ENCODE data around the gene CFAP46.

CFAP46 gene

DNA sequence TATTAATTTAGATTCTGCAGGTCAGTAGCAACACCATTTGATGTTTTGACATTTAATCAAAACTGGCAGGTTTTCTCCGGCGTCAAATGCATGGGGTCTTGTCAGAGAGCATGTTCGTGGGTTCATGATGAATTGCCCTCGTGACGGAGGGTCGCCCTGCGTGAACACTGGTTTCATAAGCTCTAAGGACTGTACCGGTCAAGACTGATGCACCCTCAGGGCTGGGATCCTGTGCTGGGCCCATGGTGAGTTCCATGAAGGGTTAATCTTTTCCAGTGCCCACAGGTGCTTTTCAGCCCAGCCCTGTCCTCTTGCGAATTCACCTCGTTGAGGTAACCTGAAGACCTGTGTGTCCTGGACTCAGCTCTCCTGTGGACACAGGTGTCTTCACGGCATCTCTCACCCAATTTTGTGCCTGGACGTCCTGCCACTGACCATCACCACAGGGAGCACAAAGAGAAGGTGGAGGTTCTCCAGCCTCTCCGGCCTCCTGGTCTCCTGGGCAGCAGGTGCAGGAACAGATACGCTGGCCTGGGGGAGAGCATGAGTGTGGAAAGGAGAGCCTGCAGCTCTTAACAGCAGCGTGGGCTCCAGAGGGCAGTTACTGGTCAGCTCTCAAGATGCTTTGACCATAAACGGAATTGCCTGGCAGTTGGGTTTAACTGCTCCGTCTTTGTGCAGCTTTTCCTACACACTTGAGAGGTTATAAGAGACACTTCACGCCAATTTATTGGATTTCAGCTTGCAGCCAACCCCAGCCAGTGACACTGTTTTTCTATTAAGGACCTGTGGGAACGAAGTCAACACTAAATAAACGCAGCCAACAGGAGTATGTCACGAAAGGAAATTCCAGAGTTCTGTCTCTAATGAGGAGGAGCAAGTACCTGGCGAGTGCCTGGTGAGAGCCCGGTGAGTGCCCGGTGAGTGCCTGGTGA, 37.4 kb upstream of the CFAP46 start:
- DNase-seq (ENCODE audit: low read depth): no peak
- H3K4me3 ChIP-seq (ENCODE audit: control insufficient read depth, low read depth, low read length): no peak overlapping the region
- TF ChIP-seq, protein P1, sequence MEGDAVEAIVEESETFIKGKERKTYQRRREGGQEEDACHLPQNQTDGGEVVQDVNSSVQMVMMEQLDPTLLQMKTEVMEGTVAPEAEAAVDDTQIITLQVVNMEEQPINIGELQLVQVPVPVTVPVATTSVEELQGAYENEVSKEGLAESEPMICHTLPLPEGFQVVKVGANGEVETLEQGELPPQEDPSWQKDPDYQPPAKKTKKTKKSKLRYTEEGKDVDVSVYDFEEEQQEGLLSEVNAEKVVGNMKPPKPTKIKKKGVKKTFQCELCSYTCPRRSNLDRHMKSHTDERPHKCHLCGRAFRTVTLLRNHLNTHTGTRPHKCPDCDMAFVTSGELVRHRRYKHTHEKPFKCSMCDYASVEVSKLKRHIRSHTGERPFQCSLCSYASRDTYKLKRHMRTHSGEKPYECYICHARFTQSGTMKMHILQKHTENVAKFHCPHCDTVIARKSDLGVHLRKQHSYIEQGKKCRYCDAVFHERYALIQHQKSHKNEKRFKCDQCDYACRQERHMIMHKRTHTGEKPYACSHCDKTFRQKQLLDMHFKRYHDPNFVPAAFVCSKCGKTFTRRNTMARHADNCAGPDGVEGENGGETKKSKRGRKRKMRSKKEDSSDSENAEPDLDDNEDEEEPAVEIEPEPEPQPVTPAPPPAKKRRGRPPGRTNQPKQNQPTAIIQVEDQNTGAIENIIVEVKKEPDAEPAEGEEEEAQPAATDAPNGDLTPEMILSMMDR (IDR thresholded peaks at IDR 0.05; ENCODE audit: control insufficient read depth, insufficient read depth, low read depth, low read length, missing control alignments): no peak

DNA sequence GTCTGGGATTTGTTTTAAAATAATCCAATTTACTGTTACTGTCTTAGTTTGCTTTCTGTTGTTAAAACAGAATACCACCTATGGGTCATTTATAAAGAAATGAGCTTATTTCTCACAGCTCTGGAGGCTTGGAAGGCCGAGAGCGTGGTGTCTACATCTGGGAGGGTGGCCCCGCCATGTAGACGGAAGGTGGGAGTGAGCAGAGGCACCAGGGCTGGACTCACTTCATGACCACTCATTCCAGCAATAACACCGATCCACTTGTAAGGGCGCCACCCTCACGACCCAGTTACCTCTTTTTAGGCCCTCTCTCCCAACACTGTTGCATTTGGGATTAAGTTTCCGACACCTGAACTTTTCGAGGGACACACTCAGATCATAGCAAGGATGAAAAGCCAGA, 36.2 kb upstream of the CFAP46 start:
- DNase-seq (ENCODE audit: low read depth): no peak
- no peak overlapping the region for H3K4me3 ChIP-seq (ENCODE audit: control insufficient read depth, low read depth, low read length)
- TF ChIP-seq, protein P1 (IDR thresholded peaks at IDR 0.05; ENCODE audit: control insufficient read depth, insufficient read depth, low read depth, low read length, missing control alignments): no peak

DNA sequence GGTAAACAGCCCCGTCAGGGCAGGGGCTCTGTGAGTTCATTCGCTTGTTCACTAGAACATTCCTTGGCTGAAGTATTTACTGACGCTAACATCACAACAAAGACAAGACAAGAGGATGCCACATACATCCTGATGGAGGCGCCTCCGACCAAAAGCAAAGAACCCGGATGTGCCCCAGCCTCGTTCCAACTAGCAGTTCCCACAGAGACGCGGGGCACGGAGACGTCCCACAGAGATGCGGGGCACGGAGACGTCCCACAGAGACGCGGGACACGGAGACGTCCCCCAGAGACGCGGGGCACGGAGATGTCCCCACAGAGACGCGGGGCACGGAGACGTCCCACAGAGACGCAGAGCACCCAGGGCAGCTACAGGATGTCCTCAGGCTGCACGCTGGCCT, 35.4 kb upstream of the CFAP46 start:
- TF ChIP-seq, protein P1 (IDR thresholded peaks at IDR 0.05; ENCODE audit: control insufficient read depth, insufficient read depth, low read depth, low read length, missing control alignments): no peak
- H3K4me3 ChIP-seq (ENCODE audit: control insufficient read depth, low read depth, low read length): no peak overlapping the region
- no peak for DNase-seq (ENCODE audit: low read depth)

DNA sequence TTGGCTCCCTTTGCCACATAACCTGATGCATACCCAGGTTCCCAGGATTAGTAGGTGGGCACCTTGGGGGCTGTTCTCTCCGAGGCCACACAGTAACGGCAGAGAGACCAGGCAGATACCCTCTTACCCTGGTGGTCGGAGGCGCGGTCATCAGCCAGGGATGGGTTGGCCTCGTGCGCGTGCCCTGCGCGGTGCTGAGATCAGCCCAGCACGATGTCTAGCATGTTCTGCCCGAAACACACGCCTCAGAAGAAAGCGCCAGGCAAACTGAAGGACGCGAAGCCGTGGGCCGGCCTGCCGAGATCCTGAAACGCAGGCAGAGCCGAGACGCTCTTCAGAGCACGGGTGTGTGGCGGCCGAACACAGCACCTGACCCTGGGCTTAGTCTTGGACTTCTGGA, 34.7 kb upstream of the CFAP46 start:
- no peak overlapping the region for H3K4me3 ChIP-seq (ENCODE audit: control insufficient read depth, low read depth, low read length)
- DNase-seq (ENCODE audit: low read depth): no peak
- TF ChIP-seq, protein P1 (IDR thresholded peaks at IDR 0.05; ENCODE audit: control insufficient read depth, insufficient read depth, low read depth, low read length, missing control alignments): no peak

DNA sequence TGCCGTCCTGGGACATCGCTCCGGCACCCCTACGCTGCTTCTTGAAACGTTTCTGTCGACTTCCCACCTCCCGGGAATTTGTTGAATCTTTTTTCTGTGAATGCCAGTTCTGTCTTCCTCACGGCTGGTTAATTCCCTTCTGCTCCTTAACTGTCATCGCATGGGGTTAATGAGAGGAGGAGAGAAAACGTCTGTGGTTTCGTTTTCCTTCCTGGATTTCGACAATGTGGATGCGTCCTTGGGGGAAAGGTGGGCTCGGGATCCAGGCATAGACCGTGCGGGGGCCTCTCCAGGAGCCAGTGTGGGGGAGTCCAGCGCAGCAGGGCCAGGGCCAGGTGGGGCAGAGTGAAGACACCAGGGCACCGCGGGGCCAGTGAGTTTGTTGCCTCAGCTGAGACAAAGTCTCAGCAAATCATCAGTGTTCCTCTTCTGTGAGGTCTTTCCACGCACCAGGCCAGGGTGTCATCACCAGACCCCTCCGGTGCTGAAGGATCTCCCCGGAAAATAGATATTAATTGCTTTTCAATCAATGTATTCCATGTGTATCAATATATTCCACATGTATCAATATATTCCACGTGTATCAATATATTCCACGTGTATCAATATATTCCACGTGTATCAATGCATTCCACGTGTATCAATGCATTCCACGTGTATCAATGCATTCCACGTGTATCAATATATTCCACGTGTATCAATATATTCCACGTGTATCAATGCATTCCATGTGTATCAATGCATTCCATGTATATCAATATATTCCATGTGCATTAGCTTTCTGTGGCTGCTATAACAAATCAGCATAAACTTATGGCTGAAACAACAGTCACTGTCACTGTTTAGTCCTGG, 33.7 kb upstream of the CFAP46 start:
- DNase-seq (ENCODE audit: low read depth): no peak
- no peak overlapping the region for H3K4me3 ChIP-seq (ENCODE audit: control insufficient read depth, low read depth, low read length)
- TF ChIP-seq, protein P1 (IDR thresholded peaks at IDR 0.05; ENCODE audit: control insufficient read depth, insufficient read depth, low read depth, low read length, missing control alignments): no peak

DNA sequence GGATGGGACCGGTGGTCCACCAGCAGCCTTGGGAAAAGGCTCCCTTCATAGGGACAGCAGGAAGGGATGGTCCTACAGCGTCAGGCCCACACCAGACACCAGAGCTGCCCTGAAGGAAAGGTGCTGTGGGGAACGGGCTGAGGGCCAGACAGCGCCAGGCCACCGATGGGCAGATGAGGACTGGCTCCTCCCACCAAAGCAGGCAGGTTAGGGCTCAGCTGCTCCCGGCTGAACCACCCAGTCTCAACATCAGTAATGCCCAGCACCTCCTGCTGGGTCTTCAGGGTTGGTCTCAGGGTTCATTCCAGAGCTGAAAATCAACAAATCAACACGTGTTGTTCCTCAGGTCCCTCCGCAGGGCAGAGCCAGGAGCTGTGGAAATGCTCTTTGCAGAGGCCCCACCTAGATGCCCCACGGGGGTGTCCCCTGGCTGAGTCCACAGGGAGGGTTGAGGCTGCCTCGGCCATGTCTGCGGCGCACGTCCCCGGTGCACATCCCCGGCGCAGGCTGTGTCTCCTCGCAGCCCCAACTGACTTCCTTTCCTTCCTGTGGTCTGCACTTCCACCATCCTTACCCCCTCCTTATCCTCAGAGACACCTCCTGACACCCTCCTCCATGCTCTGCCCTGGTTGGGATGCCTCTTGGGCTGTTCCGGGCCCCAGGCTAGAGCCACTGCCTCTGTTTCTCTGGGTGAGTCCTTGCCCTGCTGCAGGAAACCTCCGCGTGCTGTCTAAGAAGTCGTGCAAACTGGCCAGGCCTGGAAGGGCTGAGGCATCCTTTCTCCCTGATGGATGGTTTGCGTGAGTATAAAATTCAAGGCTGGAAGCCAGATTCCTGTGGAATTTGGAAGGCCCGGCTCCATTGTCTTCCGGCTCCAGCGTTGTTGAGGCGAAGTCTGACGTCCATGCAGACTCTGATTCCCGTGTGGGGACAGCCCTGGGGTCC, 32.8 kb upstream of the CFAP46 start:
- TF ChIP-seq, protein P1 (IDR thresholded peaks at IDR 0.05; ENCODE audit: control insufficient read depth, insufficient read depth, low read depth, low read length, missing control alignments): no peak
- peak; percentile 7 for DNase-seq (ENCODE audit: low read depth)
- H3K4me3 ChIP-seq (ENCODE audit: control insufficient read depth, low read depth, low read length): no peak overlapping the region
